ENCODE data around the gene ARHGEF40. TPM values are rescaled to one million over a fixed set of nuclear protein-coding genes. Genes with fewer than 3 reads are reported as not detected.

The ARHGEF40 gene
- total RNA-seq, 2 experiments from 2014 or later: 0.09 TPM; not detected in 1

DNA sequence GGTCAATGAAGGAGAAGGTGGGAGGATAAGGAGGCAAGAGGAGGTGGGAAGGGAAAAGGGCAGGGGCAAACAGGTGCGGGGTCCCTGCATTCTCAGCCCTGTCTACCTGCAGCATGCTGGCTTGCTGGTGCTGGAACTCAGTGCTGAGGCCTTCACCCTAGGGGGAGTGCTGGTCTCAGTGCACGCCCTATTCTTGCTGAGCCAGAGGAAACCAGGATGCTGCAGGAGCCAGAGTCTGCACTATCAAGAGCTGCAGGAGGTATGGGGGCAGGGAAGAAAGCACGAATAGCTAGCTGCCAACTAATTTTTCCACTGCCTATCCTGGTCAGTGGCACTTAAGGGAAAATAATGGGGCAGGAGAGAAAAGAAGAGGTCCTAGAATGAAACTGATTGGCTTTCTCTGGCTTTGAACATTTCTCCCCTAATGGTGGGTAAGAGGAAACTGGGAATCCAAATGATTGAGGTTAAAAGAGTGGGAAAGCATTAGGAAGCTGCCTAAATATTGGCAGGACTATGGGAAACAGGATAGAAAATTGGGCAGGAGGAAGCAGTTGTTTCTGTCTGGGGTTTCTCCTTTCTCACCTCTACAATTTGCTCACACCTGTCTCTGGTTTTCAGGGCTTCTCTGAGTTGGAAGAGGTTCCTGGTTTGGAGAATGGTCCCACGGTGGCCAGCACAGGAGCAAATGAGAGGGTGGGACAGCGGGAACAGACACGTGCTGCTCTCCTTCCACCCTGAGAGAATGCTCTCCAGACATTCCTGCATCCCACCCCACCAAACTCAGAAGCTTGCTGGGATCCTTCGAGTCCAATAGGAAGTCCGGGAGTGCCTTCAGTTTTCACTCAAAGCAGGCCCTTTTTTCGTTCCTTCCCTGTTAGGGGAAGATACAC is 32.7 kb downstream of the ARHGEF40 start:
- Mint-ChIP-seq H3K36me3 (peaks cover 4% of the 10 kb centered on the region), H3K4me1 (peaks cover 52% of the 10 kb centered on the region), H3K27ac (peak overlapping the region; percentile 98), H3K27me3 (peaks cover 13% of the 10 kb centered on the region), H3K9me3 (ENCODE audit: low read depth) (no peaks in the 10 kb centered on the region), H3K4me3 (peak overlapping the region; percentile 97)
- CTCF ChIA-PET: interaction anchor here (0.7 to 12.5 kb wide), 18 partner anchors 12 to 642 kb away, joined by 3 to 339 read pairs (median 4); partner anchors contain the start of genes ARHGEF40 and PIP4P1
- DNase-seq: no peak
- ATAC-seq: no peak

DNA sequence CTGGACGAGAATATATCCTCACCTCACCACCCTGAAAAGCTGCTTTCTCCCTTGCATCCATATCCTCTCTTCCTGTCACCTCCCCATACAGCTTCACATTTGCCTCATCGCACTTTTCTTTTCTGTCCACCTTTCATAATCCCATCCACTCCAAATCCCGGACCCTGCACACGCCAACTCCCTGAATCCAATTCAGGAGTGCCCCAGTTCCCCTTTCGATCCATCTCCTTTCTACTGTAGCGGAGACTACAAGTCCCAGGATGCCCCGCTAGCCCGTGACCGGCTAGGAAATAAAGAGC is 33.3 kb downstream of the ARHGEF40 start:
- Mint-ChIP-seq H3K27me3 (peaks cover 13% of the 10 kb centered on the region), H3K36me3 (peaks cover 4% of the 10 kb centered on the region), H3K4me1 (peaks cover 52% of the 10 kb centered on the region), H3K9me3 (ENCODE audit: low read depth) (no peaks in the 10 kb centered on the region), H3K27ac (peak overlapping the region; percentile 98), H3K4me3 (peak overlapping the region; percentile 97)
- CTCF ChIA-PET: interaction anchor here (0.7 to 12.5 kb wide), 20 partner anchors 12 to 642 kb away, joined by 3 to 339 read pairs (median 4); partner anchors contain the start of genes ARHGEF40 and PIP4P1
- DNase-seq (no peak), ATAC-seq (no peak)

DNA sequence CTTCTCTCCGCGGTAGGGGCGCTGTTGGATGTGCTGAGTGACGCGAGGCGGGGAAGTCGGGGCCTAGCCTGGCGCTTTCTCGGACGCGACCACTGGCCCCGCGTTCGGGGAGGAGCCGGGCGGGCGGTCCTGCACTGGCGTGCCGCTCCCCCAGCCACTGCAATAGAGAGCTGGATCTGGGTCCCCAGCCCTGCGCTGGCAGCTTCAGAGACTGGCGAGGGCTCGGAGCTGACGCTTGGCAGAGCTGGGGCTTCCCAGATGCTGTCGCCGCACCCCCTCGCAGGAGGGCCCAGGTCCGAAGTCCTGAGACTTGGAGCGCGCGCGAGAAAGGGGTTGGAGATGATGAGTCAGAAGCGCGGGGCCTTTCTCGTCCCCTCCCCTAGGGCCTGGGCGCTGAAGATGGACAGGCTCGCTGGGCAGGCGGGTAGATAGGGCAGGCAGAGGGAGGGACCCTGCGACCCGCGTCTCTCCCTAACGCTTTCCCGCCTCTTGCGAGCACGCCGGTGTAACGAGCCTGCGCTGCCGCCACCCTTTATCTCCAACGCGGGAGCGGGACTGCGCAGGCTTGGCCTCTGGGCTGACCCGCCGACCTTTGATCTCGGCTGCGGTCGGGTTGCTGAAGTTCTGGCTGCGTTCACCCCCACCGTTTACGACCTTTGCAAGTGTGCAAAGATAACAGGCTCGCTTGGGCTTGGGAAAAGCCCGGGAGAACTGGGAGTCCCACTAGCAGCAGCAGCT is 33.8 kb downstream of the ARHGEF40 start:
- peaks cover 49% of the 10 kb centered on the region for H3K4me1 Mint-ChIP-seq
- DNase-seq (peak; percentile 98), ATAC-seq (peak; percentile 90)
- peak overlapping the region; percentile 97 for H3K4me3 Mint-ChIP-seq
- H3K27ac Mint-ChIP-seq: peak overlapping the region; percentile 98
- peaks cover 11% of the 10 kb centered on the region for H3K27me3 Mint-ChIP-seq
- H3K9me3 Mint-ChIP-seq (ENCODE audit: low read depth): no peaks in the 10 kb centered on the region
- peaks cover 3% of the 10 kb centered on the region for H3K36me3 Mint-ChIP-seq
- CTCF ChIA-PET: interaction anchor here (0.7 to 12.5 kb wide), 38 partner anchors 9 to 643 kb away, joined by 3 to 339 read pairs (median 4); partner anchors contain the start of genes ARHGEF40, CHD8, PIP4P1 and RNASE8

DNA sequence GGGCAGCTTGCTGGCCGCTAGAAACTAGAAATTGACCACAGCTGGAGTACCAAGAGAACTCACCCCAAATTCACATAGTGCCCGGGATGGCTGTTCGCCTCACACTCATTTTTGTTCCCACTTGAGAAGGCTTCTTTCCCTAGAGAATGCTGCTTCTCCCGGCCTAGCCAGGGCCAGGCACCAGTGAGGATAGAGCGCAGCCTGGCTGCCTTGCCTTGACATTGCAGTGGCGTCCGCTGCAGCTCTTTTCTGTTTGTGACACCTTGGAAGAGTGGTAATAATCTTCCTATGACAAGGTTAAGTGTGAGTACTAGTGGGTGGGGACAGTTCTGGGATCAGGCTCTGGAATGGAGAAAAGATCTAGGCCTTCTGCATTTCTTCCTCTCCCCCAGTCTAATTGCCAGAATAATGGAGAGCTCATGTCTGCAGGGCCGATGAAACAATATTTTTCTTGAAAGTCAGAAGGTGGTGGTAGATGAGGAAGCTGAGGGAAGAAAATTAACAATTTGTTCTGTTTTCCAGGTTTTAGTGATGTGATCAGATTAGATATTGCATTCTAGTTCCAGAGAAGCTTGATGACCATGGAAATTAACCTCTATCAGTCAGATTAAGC is 34.5 kb downstream of the ARHGEF40 start:
- CTCF ChIA-PET: interaction anchor here (0.6 to 12.5 kb wide), 40 partner anchors 8 to 643 kb away, joined by 3 to 339 read pairs (median 4); partner anchors contain the start of genes ARHGEF40, CHD8, PIP4P1 and RNASE8
- Mint-ChIP-seq H3K4me3 (peak overlapping the region; percentile 97), H3K36me3 (peaks cover 2% of the 10 kb centered on the region), H3K27ac (peak overlapping the region; percentile 98), H3K4me1 (peaks cover 45% of the 10 kb centered on the region), H3K27me3 (peaks cover 4% of the 10 kb centered on the region), H3K9me3 (ENCODE audit: low read depth) (no peaks in the 10 kb centered on the region)
- DNase-seq (peak; percentile 82), ATAC-seq (peak; percentile 50)

DNA sequence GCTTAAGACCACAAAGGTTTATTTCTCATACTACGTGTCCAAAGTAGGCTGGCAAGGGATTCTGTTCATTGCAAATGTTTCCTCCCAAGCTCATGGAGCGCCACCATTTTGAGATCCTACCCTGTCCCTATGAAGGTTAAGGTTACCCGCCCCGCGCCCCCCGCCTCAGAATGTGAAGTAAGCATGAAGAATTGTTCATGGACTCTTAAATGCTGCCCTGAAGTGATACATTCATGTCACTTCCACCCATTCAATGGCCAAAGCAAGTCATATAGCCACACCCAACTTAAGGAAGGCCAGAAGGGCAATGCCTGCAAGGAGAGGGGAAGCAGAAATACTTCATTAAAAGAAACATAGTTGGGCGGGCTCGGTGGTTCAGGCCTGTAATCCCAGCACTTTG is 35.0 kb downstream of the ARHGEF40 start:
- H3K27me3 Mint-ChIP-seq: no peaks in the 10 kb centered on the region
- H3K36me3 Mint-ChIP-seq: peaks cover 2% of the 10 kb centered on the region
- peaks cover 47% of the 10 kb centered on the region for H3K4me1 Mint-ChIP-seq
- H3K4me3 Mint-ChIP-seq: peak overlapping the region; percentile 97
- no peaks in the 10 kb centered on the region for H3K9me3 Mint-ChIP-seq (ENCODE audit: low read depth)
- H3K27ac Mint-ChIP-seq: no peak overlapping the region
- DNase-seq: no peak
- CTCF ChIA-PET: interaction anchor here (0.6 to 12.5 kb wide), 30 partner anchors 11 to 481 kb away, joined by 3 to 339 read pairs (median 6); partner anchors contain the start of genes ARHGEF40, CHD8 and RNASE8
- ATAC-seq: no peak

DNA sequence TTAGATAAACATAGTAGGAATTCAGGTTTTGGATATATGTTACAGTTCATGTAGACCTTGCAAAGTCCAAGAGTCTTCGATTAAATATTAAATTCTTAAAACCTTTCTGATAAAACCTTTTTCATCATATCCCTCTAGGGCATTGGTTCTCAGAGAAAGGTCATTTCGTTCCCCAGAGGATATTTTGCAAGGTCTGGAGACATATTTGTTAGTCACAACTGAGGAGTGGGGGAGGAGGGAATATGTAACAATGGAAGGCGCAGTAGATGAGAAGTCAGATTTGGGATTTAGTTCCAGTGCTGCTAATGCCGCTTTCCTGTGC is 36.0 kb downstream of the ARHGEF40 start:
- H3K4me3 Mint-ChIP-seq: no peak overlapping the region
- no peak for DNase-seq

DNA sequence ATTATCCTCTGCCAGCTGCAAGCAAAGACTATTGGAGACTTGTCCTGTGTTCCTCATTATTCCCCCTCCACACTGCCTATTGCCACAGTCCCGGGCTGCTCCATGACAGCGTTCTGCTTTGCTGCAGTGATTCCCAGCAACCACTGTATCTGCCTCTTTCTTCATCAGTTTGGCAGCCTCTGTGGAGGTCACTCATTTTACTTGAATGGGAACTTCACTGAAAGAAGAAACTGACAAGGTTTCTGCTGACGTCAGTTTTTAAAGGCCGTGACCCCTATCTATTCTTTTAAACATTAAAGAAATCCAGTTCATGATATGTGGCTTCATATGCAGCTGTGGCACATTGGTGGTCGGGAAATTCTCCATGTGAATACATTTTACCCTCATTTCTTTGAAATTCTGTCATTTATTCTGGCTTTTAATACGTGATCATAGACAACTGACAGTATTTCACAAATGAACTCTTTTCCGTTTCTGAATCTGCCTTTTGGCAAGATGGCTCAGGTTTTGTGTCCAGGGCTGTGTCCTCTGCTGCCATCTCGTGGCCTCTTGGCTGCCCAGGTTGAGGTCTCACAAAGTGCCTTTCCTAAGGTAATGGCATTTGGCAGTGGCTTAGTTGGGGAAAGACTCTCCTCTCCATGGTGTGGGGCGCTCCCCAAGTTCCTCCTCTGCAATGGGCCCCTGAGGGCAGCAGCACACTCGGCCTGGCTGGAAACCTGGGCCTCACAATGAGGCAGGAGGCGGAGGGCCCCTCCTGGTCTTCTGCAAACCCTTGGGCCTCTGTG is 36.6 kb downstream of the ARHGEF40 start:
- ATAC-seq (no peak), DNase-seq (peak; percentile 85)
- Mint-ChIP-seq H3K9me3 (ENCODE audit: low read depth) (no peaks in the 10 kb centered on the region), H3K36me3 (peaks cover 2% of the 10 kb centered on the region), H3K27ac (no peak overlapping the region), H3K4me1 (peaks cover 52% of the 10 kb centered on the region), H3K27me3 (no peaks in the 10 kb centered on the region), H3K4me3 (no peak overlapping the region)
- CTCF ChIA-PET: interaction anchor here (6.7 to 12.5 kb wide), 3 partner anchors 16 to 93 kb away, joined by 109 to 339 read pairs (median 147); no protein-coding TSS in a partner anchor

More for the DNA sequence above, 36.0 kb downstream of the ARHGEF40 start:
- Mint-ChIP-seq H3K36me3 (peaks cover 2% of the 10 kb centered on the region), H3K27ac (no peak overlapping the region), H3K27me3 (no peaks in the 10 kb centered on the region), H3K4me1 (peaks cover 56% of the 10 kb centered on the region), H3K9me3 (ENCODE audit: low read depth) (no peaks in the 10 kb centered on the region)
- CTCF ChIA-PET: interaction anchor here (1.6 to 12.5 kb wide), 6 partner anchors 10 to 135 kb away, joined by 4 to 339 read pairs (median 60); no protein-coding TSS in a partner anchor
- no peak for ATAC-seq

DNA sequence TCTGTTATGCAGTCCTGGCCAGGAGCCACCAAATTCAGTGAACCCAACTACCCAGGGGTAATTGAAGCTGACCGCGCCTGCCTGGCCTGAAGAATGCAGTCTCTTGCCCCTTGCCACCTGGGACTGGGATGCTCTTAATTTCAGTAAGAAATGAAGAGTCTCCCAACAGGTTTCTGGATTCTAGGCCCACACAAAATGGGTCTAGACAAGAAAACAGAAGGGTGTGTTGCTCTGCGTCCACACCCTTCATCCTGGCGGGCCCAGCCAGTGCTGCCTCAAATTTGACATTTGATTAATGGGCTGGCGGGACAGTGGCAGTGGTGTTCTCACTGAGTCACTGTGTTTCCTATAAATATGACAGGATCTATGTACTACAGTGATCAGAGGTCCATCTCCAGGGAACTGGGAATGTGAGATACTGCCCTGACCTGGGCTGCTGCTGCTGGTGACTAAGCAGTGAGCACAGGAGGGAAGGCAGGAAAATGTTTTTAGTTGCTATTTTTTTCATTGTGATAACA is 37.2 kb downstream of the ARHGEF40 start:
- DNase-seq (no peak), ATAC-seq (no peak)
- Mint-ChIP-seq H3K4me1 (peaks cover 46% of the 10 kb centered on the region), H3K27ac (no peak overlapping the region), H3K36me3 (peaks cover 2% of the 10 kb centered on the region), H3K4me3 (no peak overlapping the region), H3K9me3 (ENCODE audit: low read depth) (no peaks in the 10 kb centered on the region), H3K27me3 (no peaks in the 10 kb centered on the region)
- CTCF ChIA-PET: interaction anchor here (6.7 to 12.5 kb wide), 3 partner anchors 16 to 93 kb away, joined by 109 to 339 read pairs (median 147); no protein-coding TSS in a partner anchor

DNA sequence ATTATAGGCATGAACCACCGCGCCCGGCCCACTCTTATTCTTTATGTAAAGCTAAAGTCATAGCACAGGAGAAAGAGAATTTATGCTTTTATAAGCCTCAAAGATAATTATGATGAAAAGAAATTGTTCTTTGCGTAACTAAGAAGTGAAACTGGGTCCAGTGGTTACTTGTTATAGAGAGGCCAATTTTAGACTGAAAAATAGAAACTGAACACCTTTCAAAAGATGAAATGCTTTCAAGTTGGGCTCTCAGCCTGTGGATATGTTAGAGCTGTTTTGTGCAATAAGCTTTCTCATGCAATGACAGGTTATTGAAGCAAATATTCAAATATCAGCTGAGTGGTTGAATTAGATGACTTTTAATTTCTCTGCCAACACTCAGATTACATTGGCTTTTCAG is 38.7 kb downstream of the ARHGEF40 start:
- Mint-ChIP-seq H3K4me1 (peaks cover 34% of the 10 kb centered on the region), H3K36me3 (no peaks in the 10 kb centered on the region), H3K9me3 (ENCODE audit: low read depth) (no peaks in the 10 kb centered on the region), H3K27me3 (no peaks in the 10 kb centered on the region), H3K4me3 (no peak overlapping the region), H3K27ac (no peak overlapping the region)
- CTCF ChIA-PET: interaction anchor here (1.0 to 12.5 kb wide), 6 partner anchors 18 to 116 kb away, joined by 3 to 339 read pairs (median 9); partner anchors contain the start of gene ARHGEF40
- no peak for DNase-seq
- no peak for ATAC-seq

DNA sequence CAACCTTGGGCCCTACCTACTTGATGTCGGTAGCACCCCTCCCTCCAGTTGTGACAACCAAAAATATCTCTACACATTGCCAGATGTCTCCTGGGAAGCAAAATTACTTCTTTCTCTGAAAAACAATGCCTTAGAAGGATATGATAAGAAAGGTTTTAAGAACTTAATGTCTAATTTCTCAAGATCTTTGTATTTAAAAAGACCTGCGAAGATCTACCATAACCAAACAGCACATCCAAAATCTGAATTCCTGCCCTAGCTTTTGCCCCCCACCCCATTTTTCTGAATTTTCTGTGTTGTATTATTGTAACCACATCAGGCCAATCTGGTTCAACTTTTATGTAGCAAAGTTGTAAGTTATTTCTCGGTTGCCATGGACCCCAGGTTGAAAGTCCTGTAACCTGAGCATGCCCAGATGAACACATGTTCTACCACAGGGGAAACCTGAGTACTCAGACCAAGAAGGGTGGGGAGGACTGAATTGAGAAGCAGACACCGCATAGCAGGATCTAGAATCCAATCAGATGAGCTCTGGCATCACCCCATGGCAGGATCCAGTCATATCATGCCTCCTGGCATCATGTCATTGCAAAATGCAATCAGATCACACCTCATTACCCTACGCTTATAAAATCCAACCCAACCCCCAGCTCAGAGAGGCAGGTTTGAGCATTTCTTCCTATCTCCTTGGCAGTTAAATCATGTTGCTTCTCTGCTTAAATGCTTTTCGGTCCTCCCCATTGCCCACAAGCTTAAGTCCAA is 39.5 kb downstream of the ARHGEF40 start:
- CTCF ChIA-PET: interaction anchor here (1.0 to 12.5 kb wide), 7 partner anchors 14 to 95 kb away, joined by 3 to 339 read pairs (median 13); partner anchors contain the start of gene ARHGEF40
- no peaks in the 10 kb centered on the region for H3K36me3 Mint-ChIP-seq
- peak; percentile 57 for DNase-seq
- peak; percentile 71 for ATAC-seq
- no peak overlapping the region for H3K4me3 Mint-ChIP-seq
- H3K27me3 Mint-ChIP-seq: no peaks in the 10 kb centered on the region
- H3K9me3 Mint-ChIP-seq (ENCODE audit: low read depth): no peaks in the 10 kb centered on the region
- no peak overlapping the region for H3K27ac Mint-ChIP-seq
- H3K4me1 Mint-ChIP-seq: peaks cover 33% of the 10 kb centered on the region

DNA sequence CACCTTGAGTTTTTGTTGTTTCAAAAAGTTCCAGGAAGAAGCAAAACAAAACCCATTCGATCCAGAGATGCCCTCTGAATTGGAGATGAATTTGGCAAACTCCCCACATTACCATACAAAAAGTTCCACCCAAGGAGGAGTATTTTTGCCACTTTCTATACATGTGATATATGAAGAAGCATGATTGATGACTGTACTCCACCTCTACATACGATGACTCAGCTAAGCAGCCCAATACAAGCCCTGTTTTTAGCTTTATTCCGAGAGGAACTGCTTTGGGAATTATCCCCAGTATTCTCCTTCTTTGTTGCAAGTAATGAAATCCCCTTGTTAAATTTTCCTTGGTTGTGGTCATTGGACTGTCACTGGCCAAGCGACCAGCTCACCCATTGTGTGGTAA is 42.2 kb downstream of the ARHGEF40 start:
- CTCF ChIA-PET: no interaction called here
- no peak for ATAC-seq
- H3K27me3 Mint-ChIP-seq: no peaks in the 10 kb centered on the region
- H3K4me1 Mint-ChIP-seq: peaks cover 18% of the 10 kb centered on the region
- no peak for DNase-seq
- H3K27ac Mint-ChIP-seq: no peak overlapping the region
- H3K4me3 Mint-ChIP-seq: no peak overlapping the region
- H3K36me3 Mint-ChIP-seq: no peaks in the 10 kb centered on the region
- no peaks in the 10 kb centered on the region for H3K9me3 Mint-ChIP-seq (ENCODE audit: low read depth)
